Keratinocyte (primary cell): Measurements from ENCODE around the gene NECTIN3.

Experiments used
- CTCF ChIP-seq, 3 experiments: IDR thresholded peaks in 1 of 3; conservative IDR thresholded peaks in 1 of 3; optimal IDR thresholded peaks in 1 of 3; 2 replicates in 2 of 3; 3 replicates in 1 of 3; pipeline versions ENCODE3 to v1.5.1; 2011; ENCODE audit warnings: low read length in 3 of 3, mild to moderate bottlenecking in 3 of 3, moderate library complexity in 2 of 3, control low read depth in 1 of 3, inconsistent platforms in 1 of 3; ENCODE audit not compliant: insufficient read depth in 2 of 3; ENCODE audit errors: extremely low read depth in 1 of 3
- EZH2 ChIP-seq: IDR thresholded peaks from one replicate; pipeline ENCODE4 v1.6.1; 2012; ENCODE audit warnings: inconsistent platforms, mild to moderate bottlenecking, low read length, moderate library complexity

DNA sequence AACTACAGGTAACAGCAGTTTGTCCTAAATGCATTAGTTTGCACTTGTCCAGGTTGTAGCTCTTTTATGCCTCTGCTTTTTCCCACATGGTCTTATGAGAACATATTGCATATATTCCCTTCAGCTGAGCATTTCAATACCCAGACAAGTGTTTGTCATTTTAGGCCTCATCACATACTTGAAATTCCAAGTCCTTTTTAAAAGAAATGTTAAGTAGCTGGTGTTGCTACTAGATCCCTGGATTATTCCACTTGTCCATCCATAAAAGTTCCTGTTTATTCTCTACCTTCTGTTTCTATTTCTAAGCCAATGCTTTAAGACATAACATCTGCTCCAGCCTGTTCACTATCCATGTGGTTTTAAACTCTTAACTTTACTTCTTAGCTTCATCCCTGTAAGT, 128.4 kb downstream of the NECTIN3 start:
- TF ChIP-seq EZH2 (no peak), CTCF (optimal IDR thresholded peaks at IDR 0.05 in 1 of 3, IDR thresholded peaks at IDR 0.05 in 1 of 3, conservative IDR thresholded peaks at IDR 0.05 in 1 of 3; ENCODE audit: extremely low read depth in 1 of 3, insufficient read depth in 2 of 3, low read length in 3 of 3) (no peak)
